ENCODE measurements around the gene LMO7.

The LMO7 gene

DNA sequence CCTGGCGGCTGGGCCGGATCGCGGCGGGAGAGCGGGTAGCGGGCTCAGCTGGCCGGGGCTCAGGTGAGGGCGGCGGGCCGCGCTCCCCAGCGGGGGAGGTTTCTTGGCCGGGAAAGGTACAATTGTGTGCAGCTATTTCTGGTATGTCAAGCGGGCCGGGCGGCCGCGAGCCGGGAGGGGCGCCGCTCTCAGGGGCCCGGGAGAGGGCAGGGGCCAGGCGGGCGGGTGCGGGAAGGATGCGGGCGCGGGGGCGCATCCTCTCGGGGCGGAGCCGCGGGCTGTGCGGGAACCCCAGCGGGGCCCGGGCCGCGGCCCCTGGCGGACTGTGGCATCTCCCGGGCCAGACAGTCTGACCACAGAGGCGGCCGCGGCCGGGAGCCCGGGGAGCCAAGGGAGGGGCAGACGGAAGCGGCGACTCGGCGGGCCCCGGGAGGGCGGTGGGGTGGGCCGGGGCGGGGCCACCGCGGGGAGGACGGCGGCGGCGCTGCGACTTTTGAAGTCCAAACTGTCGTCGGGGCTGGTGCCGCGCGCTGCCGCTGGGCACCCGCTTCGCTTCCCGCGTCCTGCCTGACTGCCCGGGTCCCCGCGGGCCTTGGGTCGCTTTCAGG is at the start of gene LMO7:
TSS of gene LMO7 (plus strand) at position 503 of the 608 bp plus-strand sequence. CDS start 328 bp downstream, outside the sequence.
- DNase-seq = peak; percentile 40

DNA sequence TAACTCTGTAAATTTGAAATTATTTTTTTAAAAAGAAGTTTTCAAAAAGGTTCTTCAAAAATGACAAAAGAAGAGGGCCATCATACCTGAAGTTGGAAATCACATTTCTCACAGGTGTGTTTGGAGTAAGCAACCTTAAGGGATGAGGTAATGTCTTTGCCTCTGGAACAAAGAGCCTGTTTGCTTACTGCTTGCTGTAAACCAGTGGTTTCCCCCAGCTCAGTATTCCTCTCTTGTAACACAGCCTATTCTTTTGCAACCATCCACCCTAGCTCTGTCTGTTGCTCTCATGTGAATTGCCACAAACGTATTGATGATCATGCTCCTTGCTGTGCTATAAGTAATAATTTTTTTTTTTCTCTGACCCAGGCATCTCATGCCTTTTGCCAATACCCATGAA is 48.5 kb upstream of the LMO7 start:
- no peak for DNase-seq

DNA sequence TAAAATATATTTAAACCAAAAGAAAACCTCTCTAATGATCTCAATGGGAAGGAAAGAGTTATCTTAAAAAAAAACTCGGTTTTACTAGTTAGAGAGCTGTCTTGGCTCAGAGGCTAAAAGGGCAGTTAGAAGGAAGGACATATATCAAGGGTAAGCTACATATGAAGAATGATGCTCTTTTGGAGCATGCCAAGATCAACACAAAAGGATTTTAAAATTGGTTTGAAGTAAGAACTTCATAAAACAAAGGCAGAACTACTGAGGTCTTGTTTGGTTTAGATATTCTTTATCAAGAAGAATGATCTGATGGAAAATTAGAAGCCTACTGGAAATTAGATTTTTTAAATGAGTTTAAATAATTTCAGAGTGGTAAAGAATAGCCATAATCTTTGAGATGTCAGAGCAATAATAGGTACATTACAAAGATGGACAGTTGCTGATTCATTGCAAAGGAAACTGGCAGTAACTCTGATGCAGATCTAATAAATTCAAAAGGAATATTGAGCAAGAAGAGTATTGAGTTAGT is 39.4 kb upstream of the LMO7 start:
- no peak for DNase-seq

DNA sequence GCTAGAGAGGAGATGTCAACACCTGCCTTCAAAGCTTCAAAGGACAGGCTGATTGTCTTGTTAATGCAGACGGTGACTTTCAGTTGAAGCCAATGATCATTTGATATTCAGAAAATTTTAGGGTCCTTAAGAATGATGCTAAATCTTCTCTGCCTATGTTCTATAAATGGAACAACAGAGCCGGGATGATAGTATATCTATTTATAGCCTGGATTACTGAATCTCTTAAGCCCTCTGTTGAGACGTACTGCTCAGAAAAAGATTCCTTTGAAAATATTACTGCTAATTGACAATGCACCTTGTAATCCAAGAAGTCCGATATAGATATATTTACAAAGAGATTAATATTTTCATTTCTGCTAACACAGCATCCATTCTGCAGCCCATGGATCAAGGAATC is 35.8 kb upstream of the LMO7 start:
- no peak for DNase-seq

DNA sequence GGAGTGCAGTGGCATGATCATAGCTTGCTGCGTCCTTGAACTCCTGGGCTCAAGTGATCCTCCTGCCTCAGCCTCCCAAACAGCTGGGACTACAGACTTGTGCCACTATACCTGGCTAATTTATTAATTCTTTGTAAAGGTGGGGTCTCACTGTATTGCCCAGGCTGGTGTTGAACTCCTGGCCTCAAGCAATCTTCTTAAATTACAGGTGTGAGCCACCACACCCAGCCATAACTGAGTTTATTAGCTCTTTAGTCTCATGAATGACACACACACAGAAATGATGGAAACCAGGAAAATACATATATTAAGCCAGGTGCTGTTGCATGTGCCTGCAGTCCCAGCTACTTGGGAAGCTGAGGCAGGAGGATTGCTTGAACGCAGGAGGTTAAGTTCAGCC is 33.1 kb upstream of the LMO7 start:
- DNase-seq = no peak

DNA sequence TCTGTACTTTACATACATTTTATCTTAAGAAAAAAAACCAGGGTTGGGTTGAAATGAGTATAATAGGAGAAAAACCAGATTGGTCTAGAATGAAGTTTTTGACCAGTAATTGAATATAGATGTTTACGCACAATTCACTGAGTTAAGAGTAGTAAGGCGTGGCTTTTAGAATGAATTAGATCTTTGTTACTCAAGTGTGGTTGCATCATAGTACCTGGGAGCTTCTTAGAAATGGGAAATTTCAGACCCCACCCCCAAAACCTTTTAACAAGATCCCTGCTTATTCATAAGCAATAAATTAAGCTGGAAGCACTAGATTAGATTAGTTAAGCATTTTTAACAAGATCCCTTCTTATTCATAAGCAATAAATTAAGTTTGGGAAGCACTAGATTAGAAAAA is 28.7 kb upstream of the LMO7 start:
- DNase-seq = no peak

DNA sequence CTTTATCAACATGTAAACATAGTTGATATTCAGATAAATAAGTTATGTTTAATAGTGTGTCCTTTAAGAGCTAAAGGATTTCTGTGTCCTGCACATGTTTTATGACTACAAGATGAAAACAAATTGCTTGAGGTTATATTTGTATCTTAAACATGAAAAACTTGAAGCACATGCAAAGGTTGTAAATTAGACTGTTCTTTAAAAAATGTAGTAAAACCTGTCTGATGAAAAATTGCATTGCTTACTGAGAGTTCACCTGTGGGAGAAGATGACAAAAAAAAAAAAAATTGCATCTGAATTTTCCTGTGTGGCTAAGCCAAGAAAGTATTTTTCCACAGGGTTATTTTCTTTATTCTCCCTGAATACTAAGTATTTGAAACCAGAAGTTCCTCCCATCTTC is 25.7 kb upstream of the LMO7 start:
- DNase-seq = no peak

DNA sequence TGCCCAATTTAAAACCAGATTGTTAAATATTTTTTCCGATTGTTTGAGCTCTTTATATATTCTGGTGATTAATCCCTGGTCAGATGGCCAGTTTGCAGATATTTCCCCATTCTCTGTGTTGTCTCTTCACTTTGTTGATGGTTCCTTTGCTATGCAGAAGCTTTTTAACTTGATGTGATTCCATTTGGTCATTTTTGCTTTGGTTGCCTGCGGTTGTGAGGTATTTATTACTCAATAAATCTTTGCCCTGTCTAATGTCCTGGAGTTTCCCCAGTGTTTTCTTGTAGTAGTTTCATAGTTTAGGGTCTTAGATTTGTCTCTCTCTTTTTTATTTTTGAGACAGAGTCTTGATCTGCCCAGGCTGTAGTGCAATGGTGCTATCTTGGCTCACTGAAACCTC is 23.8 kb upstream of the LMO7 start:
- DNase-seq = no peak

DNA sequence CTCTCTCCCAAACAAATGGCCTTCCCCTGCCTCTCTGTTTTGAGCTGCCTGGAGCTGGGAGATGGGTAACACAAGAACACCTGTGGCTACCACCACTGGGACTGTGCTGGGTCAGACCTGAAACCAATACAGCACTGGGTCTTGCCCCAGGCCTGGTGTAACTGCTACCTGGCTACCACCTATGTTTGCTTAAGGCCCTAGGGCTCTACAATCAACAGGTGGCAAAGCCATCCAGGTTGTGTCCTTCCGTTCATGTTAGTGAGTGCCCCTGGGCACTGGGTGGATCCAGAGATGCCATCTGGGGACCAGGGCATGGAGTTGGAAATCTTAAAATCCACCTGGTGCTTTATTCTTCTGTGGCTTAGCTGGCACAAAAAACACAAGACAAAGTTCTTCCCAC is 18.9 kb upstream of the LMO7 start:
- DNase-seq = no peak

DNA sequence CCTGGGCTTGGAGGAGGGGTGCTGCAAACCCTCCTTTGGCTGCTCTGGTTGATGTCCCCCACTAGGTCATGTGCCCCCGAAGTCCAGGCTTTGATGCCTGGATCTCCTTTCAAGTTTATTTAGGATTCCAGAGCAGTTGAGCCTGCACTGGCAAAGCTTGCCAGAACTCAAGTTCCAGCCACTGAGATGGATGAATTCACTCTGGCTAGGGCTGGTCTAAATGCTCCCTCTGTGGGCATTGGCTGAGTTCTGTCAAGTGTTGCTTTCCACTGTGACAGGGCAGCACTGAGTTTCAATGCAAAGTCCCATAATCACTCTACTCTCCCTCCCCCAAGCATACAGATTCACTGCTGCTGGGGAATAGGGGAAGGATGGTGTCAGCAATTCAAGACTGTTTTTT is 17.8 kb upstream of the LMO7 start:
- DNase-seq = no peak

DNA sequence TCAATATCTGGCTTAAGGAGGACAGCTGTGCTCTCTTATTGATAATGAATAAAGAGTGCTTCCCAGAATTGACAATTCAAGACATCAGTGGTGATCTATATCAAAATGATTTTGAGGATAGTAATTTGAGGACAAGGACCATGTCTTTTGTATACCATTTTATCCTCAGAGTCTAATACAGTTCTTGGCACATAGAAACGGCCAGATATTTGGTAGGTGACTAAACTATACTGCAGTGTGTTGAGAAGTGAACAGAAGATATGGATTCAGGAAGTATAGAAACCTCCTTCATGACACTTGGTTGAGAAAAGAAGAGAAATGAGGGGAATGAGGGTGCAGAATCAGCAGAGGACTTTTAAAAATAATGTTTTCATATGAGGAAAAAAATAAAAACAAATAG is 16.1 kb upstream of the LMO7 start:
- DNase-seq = no peak

DNA sequence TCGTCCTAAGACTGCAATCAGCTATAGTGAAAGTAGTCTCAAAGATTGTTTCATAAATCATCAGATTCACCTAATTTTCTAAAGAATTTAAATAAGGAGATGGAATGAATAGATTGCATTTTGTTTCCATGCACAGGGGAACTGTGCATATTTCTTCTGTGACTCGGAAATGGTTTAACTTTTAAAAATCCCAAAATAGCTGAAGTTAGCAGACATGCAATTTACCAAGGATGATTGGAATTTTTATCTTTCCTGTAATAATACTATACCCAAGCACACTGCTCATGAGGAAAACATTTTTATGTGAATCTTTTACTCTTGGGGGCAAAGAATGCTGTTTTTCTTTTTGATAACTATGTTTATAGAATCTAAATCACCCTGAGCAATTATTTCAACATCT is 15.0 kb upstream of the LMO7 start:
- DNase-seq = no peak

DNA sequence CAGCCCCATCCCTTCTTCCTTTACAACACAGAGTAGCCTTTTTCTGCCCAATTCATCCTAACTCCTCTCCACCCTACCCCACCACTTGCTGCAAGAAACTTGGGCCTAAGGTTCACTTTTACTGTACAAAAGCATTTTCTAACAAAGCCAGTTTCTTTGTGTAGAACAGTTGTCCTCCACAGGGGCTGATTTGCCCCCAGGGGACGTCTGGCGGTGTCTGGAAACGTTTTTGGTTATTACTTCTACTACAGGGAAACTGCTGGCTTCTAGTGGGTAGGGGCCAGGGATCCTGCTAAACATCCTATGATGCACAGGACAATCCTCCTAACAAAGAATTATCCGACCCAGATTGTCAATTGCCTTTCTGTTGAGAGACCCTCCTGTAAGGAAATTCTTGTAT is 7.3 kb upstream of the LMO7 start:
- DNase-seq = no peak

DNA sequence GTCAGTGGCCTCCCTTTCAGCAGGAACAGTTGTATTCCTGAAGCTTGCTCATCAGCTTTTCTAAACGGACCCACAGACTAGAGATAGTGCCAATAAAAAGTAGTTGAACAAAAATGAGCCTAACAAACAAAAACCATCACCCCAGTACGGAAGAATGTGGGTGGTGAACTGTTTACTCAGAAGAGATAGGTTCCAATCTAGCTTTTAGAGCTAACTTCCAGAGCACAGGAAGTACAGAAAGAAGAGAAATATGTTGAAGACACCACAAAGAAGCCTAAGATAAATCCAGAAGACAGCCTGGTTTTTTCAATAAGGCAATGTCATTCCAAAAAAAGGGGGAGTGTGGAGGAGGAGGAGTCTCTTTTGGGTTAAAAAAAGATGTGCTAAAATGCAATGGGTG is 2.8 kb upstream of the LMO7 start:
- no peak for DNase-seq

DNA sequence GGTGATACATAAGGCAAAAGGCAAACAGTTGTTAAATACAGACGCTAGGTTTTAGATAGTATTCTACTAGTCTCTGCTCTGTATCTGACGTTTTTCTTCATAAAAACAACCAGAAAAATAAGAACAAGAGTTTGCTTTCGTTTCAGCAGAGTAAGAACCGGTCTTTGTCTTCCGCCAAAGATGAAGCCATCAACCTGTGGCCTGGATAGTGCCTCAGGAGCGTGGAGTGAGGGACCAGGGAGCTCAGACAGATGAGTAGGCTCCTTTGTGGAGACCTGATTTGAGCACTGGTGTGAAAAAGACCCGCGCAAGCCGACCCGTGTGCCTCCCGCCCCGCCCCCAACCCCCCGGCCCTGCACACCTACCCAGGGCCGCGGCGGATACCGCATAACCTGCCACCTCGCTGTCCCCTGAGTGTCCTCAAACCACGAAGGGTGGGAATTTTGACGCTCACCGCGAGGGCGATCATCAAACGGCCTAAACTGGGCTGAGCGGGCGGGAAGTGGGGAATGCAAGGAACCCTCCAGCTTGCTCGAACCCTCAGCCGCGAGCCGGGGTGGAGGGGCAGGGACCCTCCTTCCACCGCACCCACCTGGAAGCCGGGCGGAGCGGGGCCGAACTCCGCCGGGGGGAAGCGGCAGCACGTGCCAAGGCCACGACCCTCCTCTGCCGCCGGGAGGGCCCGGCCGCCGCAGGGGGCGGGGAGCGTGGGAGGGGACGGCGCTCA is 866 bp upstream of the LMO7 start:
- peak; percentile 5 for DNase-seq

DNA sequence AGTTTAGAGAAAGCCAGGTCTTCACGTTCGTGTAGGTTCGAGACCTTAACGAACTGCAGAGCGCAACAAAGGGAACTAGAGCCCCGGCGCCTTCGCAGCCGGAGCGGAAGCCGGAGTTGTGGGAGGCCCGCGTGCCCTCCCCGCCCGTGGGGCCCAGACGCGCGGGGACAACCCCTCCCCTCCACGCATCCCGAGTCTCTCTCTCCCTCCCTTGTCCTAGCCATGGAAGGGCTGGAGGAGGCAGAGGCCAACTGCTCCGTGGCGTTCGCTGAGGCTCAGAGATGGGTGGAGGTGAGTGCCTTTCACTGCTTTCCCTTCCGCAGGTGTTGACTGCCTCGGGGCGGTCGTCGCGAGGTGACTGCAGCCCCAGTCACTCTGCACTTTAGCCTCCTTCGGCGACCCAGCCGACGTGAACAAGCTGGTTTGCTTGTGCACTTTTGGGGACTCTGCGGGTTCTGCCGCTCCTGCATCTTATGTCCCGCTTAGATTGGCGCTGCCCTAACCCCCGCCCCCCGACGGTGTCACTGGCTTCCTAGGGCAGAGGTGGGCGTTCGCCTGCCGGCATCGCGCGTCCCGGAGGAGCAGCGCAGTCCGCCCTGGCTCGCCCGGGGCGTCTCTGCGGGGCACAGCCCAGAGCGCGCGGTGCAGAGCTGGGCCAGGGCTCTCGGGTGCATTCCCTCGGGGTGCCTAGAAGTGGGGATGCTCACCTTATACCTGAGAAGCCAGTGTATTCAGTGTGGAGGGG is 478 bp downstream of the LMO7 start:
- DNase-seq = peak; percentile 35

DNA sequence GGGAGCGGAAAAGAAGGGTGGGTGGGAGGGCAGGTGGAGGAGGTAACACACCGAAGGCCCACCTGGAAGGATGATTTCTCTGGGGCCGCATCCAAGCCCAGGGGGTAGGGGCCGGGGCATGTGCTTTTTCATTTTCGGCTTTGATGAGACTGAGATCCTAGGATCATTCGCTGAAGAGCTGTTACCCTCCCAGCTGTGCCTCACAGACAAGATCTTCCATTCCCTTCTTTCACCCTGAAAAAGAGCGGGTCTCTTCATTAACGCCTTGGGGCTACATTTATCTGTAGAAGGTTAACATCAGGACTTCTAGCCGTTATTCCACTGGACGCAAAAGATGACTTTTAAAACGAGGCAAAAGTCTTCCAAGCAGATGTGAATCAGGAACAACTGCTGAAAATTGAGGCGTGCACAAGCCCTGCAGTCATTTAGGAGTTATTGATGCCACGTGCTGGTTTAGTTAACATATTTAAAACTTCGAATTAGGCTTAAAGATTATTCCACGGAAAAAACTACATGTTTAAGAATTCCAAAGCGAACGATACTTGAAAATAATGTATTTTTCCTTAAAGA is 1.1 kb downstream of the LMO7 start:
- no peak for DNase-seq

DNA sequence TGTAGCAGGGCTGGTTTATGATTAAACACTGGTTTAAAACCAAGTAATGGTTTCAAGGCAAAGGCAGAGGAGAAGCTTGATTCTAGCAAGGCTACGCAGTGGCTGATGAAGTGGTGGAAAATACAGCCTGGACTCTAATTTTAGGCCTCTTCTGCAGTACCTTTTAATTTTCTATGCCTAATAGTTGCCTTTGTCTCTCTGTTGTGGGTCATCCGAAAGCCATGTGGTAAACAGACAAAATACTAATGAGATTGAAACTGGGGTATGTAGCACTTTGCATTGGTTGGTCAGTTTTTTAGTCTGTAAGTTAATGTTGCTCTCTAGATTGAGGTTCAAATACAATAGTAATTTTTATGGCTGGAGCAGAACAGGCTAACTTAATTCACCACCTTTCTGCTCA is 3.3 kb downstream of the LMO7 start:
- no peak for DNase-seq

DNA sequence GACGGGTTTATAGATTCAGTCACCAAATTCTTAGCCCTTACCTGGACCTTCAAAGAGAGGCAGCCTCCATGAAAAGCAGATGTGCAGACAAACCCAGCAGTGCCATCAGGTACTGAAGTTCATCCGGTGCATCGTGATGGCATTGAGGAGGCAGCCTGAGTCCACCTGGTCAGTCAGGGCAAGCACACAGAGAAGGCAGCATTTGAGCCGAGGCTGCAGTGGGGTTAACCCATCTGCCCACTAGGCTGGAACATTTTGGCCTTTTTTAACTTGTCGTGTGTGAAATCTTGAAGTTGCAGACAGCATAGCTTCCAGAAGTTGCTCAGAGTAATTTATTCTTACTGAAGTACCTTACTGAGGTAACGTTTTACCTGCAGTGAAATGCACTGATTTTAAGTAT is 4.9 kb downstream of the LMO7 start:
- no peak for DNase-seq

DNA sequence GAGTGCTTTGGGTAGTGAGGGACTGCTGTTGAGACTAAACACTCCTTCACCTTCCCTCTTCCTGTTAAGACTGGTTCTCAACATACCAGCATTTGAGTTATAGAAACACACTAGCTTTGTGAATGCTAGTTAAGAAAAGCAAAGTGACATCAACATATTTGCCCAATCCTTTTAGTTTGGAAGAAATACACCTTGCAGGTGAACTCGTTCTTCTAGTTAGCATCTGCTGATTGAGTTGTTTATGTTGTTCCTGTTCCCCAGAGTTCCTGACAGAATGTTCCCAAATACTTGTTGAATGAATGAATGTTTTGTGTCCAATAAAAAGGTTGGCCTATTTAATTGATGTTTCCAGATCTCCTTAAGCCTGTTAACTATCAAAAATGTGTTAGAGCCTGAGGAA is 7.1 kb downstream of the LMO7 start:
- no peak for DNase-seq

DNA sequence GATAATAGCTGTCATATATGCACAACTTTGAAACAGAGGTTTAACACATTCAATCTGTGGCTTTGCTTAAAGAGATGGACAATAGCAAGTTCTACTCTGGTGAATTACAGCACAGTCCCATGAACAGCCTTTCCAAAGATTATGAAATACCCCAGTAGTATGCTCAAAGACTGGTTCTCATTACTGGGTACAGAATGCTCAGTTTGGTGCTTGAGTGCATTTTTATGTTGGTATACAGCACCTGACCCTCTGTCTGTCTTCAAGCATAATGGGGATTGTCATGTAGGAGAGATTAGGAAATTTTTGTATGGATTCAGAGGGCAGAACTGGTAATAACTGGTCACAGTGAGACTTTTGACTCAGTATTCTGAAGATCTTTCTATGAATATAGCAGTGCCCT is 7.6 kb downstream of the LMO7 start:
- DNase-seq = no peak

DNA sequence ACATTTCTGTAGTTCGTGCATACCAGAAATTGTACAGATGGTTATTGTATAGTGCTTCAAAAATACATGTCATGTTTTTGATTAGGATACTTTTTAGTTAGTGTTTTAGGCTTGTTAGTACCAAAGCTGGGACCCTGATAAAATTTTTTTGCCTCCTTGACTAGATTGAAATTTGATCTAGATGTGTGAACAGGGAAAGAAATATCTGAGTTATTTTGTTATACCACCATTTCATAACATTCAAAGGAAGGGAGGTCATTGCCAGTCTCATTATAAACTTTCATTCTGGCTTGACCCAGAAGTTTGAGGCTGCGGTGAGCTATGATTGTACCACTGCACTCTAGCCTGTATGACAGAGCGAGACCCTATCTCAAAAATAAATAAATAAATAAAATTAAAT is 9.0 kb downstream of the LMO7 start:
- no peak for DNase-seq

DNA sequence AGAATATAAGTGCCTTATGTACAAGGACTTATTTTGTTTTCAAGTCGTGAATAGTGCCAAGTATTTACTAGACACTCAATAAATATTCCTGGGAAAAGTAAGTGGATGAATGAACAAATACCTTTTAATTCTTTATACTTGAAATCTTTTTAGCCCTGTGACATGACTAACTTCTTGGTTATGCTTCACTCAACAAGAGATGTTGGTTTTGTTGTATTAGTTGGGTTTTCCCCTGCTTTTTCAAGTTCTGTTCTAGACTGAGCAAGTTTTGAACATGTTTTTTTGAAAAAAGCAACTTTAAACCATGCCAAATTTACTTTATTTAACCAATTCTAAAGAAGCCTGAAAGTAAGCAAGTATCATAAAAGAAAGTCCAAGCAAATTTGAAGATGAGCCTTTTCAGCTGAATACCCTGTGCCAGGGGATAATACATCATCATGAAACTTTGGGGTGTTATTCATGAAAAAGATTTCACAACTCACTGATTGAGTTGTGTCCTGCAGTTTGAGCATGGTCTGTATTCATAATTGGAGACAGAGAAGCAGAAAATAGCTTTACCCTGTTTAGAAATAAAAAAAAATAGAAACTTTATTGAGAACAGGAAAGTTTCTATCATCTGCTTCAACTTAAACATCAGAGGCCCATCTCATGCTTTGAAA is 11.1 kb downstream of the LMO7 start:
- no peak for DNase-seq

All from stimulated activated CD4-positive, alpha-beta T cell treated with anti-CD3 and anti-CD28 coated beads, Interleukin-4, amount 100 ng/mL, for 1 hour (primary cell).